B cell (primary cell): Measurements from ENCODE around the gene SECTM1. TPM values are rescaled to one million over a fixed set of nuclear protein-coding genes. Genes with fewer than 3 reads are reported as not detected.

Source experiments
- ATAC-seq: fragments of 200-7000 bp; cut with Tn5 transposase; one replicate; pipeline ENCODE4 v1.10.0; 2021; ENCODE audit warnings: low read depth, mild to moderate bottlenecking, moderate number of reproducible peaks, moderate library complexity
- CTCF ChIA-PET: fragments of 350-600 bp; sonication (Branson Sonifier 250); formaldehyde crosslinking; loops from one replicate; lab custom pipeline; 2021; ENCODE audit warnings: antibody characterized with exemption, inconsistent platforms; lab: Charles Lee
- POLR2A ChIA-PET: fragments of 350-600 bp; sonication (Branson Sonifier 250); formaldehyde crosslinking; loops from one replicate; lab custom pipeline; 2021; ENCODE audit warnings: antibody characterized with exemption; lab: Charles Lee
- DNase-seq: peaks from one replicate; pipeline ENCODE4 v3.0.0; 2013
- H2AFZ ChIP-seq: 2 replicates; pipeline ENCODE4 v1.6.1; 2012; ENCODE audit warnings: mild to moderate bottlenecking, low read depth, low read length; ENCODE audit not compliant: insufficient read depth, poor library complexity, severe bottlenecking
- H3K27ac ChIP-seq, 2 donors: 1 replicate in 1 of 2; 2 replicates in 1 of 2; pipeline ENCODE4 v1.5.1; 2012 to 2013; ENCODE audit warnings: low read length in 2 of 2, mild to moderate bottlenecking in 2 of 2, moderate library complexity in 1 of 2
- H3K27me3 ChIP-seq, 4 experiments: fragments of 200-600 bp in 1 of 4; sonication (generic) in 1 of 4; replicated peaks in 1 of 4; 1 replicate in 2 of 4; 2 replicates in 2 of 4; pipeline versions ENCODE4 v1.6.1 to v1.7.0; 2013 to 2016; ENCODE audit warnings: low read length in 3 of 4, mild to moderate bottlenecking in 2 of 4, mixed read lengths in 1 of 4, moderate library complexity in 1 of 4; ENCODE audit not compliant: insufficient read depth in 4 of 4, control insufficient read depth in 3 of 4; ENCODE audit errors: control extremely low read depth in 1 of 4
- H3K36me3 ChIP-seq, 2 experiments: replicated peaks in 1 of 2; 1 replicate in 1 of 2; 2 replicates in 1 of 2; pipeline versions ENCODE4 v1.6.1 to v1.7.1; 2013; ENCODE audit warnings: low read length in 1 of 2; ENCODE audit not compliant: insufficient read depth in 2 of 2, control insufficient read depth in 1 of 2; ENCODE audit errors: control extremely low read depth in 1 of 2, extremely low read depth in 1 of 2
- H3K4me1 ChIP-seq, 2 donors: fragments of 200-600 bp in 1 of 2; sonication (generic) in 1 of 2; 1 replicate in 1 of 2; 2 replicates in 1 of 2; pipeline versions ENCODE4 v1.5.1 to v1.6.1; 2013 to 2017; ENCODE audit warnings: low read length in 2 of 2; ENCODE audit not compliant: control insufficient read depth in 2 of 2, insufficient read depth in 2 of 2
- H3K4me2 ChIP-seq: replicated peaks from 2 replicates; pipeline ENCODE3; 2012; ENCODE audit warnings: mild to moderate bottlenecking, low read depth, low read length; ENCODE audit not compliant: poor library complexity, severe bottlenecking
- H3K4me3 ChIP-seq, 5 experiments: fragments of 200-600 bp in 1 of 5; sonication (generic) in 1 of 5; 1 replicate in 3 of 5; 2 replicates in 2 of 5; pipeline versions ENCODE4 v1.5.1 to v1.7.0; 2011 to 2016; ENCODE audit warnings: low read length in 4 of 5, mild to moderate bottlenecking in 4 of 5, low read depth in 2 of 5, control low read depth in 1 of 5, moderate library complexity in 1 of 5; ENCODE audit not compliant: insufficient read depth in 1 of 5; ENCODE audit errors: control extremely low read depth in 1 of 5, extremely low read depth in 1 of 5
- H3K79me2 ChIP-seq: fragments of 200-600 bp; sonication (generic); one replicate; pipeline ENCODE4 v1.6.0; 2016; ENCODE audit warnings: low read length; ENCODE audit not compliant: control insufficient read depth, insufficient read depth
- H3K9ac ChIP-seq: fragments of 200-600 bp; sonication (generic); 2 replicates; pipeline ENCODE4 v1.6.1; 2017; ENCODE audit warnings: mild to moderate bottlenecking, low read length, moderate library complexity
- H3K9me3 ChIP-seq, 3 donors: one replicate each; pipeline versions ENCODE4 v1.6.1 to v1.7.1; 2013; ENCODE audit warnings: low read length in 2 of 3; ENCODE audit not compliant: control insufficient read depth in 2 of 3, insufficient read depth in 1 of 3; ENCODE audit errors: control extremely low read depth in 1 of 3
- H4K20me1 ChIP-seq: 2 replicates; pipeline ENCODE4 v1.6.0; 2012; ENCODE audit warnings: mild to moderate bottlenecking, low read length; ENCODE audit not compliant: insufficient read depth, control insufficient read depth, poor library complexity, severe bottlenecking
- H3K27ac Mint-ChIP-seq: one replicate; pipeline ENCODE4 v1.8.0; 2021; ENCODE audit warnings: mixed read lengths
- H3K27me3 Mint-ChIP-seq: one replicate; pipeline ENCODE4 v1.8.0; 2021; ENCODE audit warnings: mixed read lengths
- H3K4me1 Mint-ChIP-seq: one replicate; pipeline ENCODE4 v1.8.0; 2021; ENCODE audit warnings: mixed read lengths
- H3K4me3 Mint-ChIP-seq: one replicate; pipeline ENCODE4 v1.8.0; 2021; ENCODE audit warnings: mixed read lengths
- H3K9me3 Mint-ChIP-seq: one replicate; pipeline ENCODE4 v1.8.0; 2022; ENCODE audit warnings: mixed read lengths; ENCODE audit not compliant: insufficient read depth
- CTCF ChIP-seq: fragments of 200-600 bp; IDR thresholded peaks from one replicate; pipeline ENCODE4 v1.8.0; 2022; ENCODE audit warnings: antibody characterized with exemption, mild to moderate bottlenecking
- EZH2 ChIP-seq: IDR thresholded peaks from 2 replicates; pipeline ENCODE4 v1.6.1; 2012; ENCODE audit warnings: borderline replicate concordance, low read depth, mild to moderate bottlenecking, moderate library complexity, low read length; ENCODE audit not compliant: insufficient read depth, poor library complexity, severe bottlenecking
- WGBS: methylation state at CpG from one replicate; pipeline ENCODE4 v1.1.5; 2013; ENCODE audit warnings: missing lambda C conversion rate; ENCODE audit not compliant: insufficient coverage; 5-methylcytosine and 5-hydroxymethylcytosine counted together
- intact Hi-C: fragments of 100-400 bp; cut with micrococcal nuclease; formaldehyde crosslinking; loops from one replicate; pipeline ENCODE4 v1.10.0; 2022
- polyA plus RNA-seq: library from polyadenylated mRNA; depleted of rRNA; stranded (reverse); fragments of >200 nt; gene quantifications from 2 replicates; pipeline ENCODE4 v1.2.3, GENCODE V29; 2012
- total RNA-seq, 2 donors: library from RNA; stranded (reverse); fragments of 120-200 nt in 1 of 2; gene quantifications; 1 replicate in 1 of 2; 2 replicates in 1 of 2; pipeline versions ENCODE4 v1.2.3 to v1.2.4, GENCODE V29; 2013 to 2022

The SECTM1 gene
- total and polyA plus RNA-seq, 2 donors (not counting 1 experiment from before 2014, with no cell fraction given): 0.17 to 1.2 TPM

- CTCF ChIA-PET: no interaction called here
- H4K20me1 ChIP-seq: no peaks in the 10 kb centered on the region
These were observed 3.0 kb downstream of the SECTM1 start for GRCh38 chr17:82330322-82331239.

More at GRCh38 chr17:82330322-82331239, 3.0 kb downstream of the SECTM1 start:
- Mint-ChIP-seq H3K27me3 (peaks cover 12% of the 10 kb centered on the region), H3K4me3 (no peak overlapping the region), H3K4me1 (peaks cover 21% of the 10 kb centered on the region), H3K9me3 (no peaks in the 10 kb centered on the region), H3K27ac (no peak overlapping the region)
- H3K9ac ChIP-seq: no peak overlapping the region
- H3K9me3 ChIP-seq: peaks cover 0 to 19% (median 0%) of the 10 kb centered on the region in 3 donors
- DNase-seq (no peak), ATAC-seq (no peak)
- no peak overlapping the region for H3K4me2 ChIP-seq
- H3K27me3 ChIP-seq: peaks cover 0 to 72% (median 24%) of the 10 kb centered on the region in 4 experiments
- 54% methylated on average over 23 of the region's 28 CpGs for WGBS
- no peak overlapping the region for H3K27ac ChIP-seq
- TF ChIP-seq CTCF (no peak), EZH2 (no peak)
- H3K36me3 ChIP-seq: no peaks in the 10 kb centered on the region
- peaks cover 26 to 37% of the 10 kb centered on the region in 2 donors for H3K4me1 ChIP-seq
- intact Hi-C loops: no loop called here
- no peaks in the 10 kb centered on the region for H3K79me2 ChIP-seq
- H2AFZ ChIP-seq: no peak overlapping the region
- H3K4me3 ChIP-seq: no peak overlapping the region
- POLR2A ChIA-PET: no interaction called here
